PFSK-1 (cell line): ENCODE measurements around the gene CELA2B.

ENCODE experiments used
- SIN3A ChIP-seq: IDR thresholded peaks from 2 replicates; pipeline ENCODE4 v1.6.1; 2012; ENCODE audit warnings: mild to moderate bottlenecking, low read length, moderate library complexity, borderline replicate concordance; ENCODE audit not compliant: insufficient read depth
- TF ChIP-seq, protein P1 (sequence below), 2 experiments: IDR thresholded peaks; 2 replicates each; pipeline versions ENCODE4 v1.6.1 to v1.8.0; 2011 to 2012; ENCODE audit warnings: low read depth in 2 of 2, low read length in 2 of 2, control low read depth in 1 of 2, inconsistent platforms in 1 of 2, mild to moderate bottlenecking in 1 of 2, moderate library complexity in 1 of 2; ENCODE audit not compliant: insufficient read depth in 1 of 2

DNA sequence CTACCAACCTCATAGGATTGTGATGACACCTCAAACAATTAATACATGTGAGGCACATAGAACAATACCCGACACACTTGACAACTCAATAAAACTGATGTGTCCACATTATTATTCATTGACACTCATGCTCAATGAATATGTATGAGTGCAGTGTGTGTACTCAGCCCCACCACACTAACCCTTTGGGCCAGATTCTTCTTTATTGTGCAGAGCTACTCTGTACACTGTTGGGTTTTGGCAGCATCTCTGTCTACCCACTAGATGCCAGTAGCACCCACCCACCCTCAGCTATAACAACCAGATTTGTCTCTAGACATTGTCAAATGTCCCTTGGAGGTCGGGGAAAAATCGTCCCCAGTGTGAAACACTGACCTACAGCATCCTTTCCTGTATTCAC lies 38.0 kb downstream of the CELA2B start:
- TF ChIP-seq SIN3A, result no peak
- TF ChIP-seq, protein P1, sequence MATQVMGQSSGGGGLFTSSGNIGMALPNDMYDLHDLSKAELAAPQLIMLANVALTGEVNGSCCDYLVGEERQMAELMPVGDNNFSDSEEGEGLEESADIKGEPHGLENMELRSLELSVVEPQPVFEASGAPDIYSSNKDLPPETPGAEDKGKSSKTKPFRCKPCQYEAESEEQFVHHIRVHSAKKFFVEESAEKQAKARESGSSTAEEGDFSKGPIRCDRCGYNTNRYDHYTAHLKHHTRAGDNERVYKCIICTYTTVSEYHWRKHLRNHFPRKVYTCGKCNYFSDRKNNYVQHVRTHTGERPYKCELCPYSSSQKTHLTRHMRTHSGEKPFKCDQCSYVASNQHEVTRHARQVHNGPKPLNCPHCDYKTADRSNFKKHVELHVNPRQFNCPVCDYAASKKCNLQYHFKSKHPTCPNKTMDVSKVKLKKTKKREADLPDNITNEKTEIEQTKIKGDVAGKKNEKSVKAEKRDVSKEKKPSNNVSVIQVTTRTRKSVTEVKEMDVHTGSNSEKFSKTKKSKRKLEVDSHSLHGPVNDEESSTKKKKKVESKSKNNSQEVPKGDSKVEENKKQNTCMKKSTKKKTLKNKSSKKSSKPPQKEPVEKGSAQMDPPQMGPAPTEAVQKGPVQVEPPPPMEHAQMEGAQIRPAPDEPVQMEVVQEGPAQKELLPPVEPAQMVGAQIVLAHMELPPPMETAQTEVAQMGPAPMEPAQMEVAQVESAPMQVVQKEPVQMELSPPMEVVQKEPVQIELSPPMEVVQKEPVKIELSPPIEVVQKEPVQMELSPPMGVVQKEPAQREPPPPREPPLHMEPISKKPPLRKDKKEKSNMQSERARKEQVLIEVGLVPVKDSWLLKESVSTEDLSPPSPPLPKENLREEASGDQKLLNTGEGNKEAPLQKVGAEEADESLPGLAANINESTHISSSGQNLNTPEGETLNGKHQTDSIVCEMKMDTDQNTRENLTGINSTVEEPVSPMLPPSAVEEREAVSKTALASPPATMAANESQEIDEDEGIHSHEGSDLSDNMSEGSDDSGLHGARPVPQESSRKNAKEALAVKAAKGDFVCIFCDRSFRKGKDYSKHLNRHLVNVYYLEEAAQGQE (IDR thresholded peaks at IDR 0.05; ENCODE audit: insufficient read depth in 1 of 2, low read depth in 2 of 2, low read length in 2 of 2), result no peak
